NB4 (cell line): Measurements from ENCODE around the gene HCN2.

Experiments
- CTCF ChIP-seq: IDR thresholded peaks from one replicate; pipeline ENCODE4 v1.5.1; 2012; ENCODE audit warnings: low read depth, low read length
- MYC ChIP-seq: IDR thresholded peaks from 2 replicates; pipeline ENCODE4 v1.6.1; 2011; ENCODE audit warnings: low read depth, low read length
- POLR2A ChIP-seq: IDR thresholded peaks from 2 replicates; pipeline ENCODE4 v1.6.1; 2011; ENCODE audit warnings: mild to moderate bottlenecking; ENCODE audit not compliant: insufficient read length; ENCODE audit errors: extremely low read depth
- TF ChIP-seq, protein P1 (sequence below): IDR thresholded peaks from 2 replicates; pipeline ENCODE4 v1.6.1; 2011; ENCODE audit warnings: low read depth, low read length

- TF ChIP-seq POLR2A (no peak), CTCF (no peak), MYC (no peak)
- TF ChIP-seq, protein P1, sequence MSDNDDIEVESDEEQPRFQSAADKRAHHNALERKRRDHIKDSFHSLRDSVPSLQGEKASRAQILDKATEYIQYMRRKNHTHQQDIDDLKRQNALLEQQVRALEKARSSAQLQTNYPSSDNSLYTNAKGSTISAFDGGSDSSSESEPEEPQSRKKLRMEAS, result no peak
These were observed 71.9 kb downstream of the HCN2 start for GRCh38 chr19:661427-662196.
